B cell (primary cell): ENCODE data around the gene MESP1. TPM values are rescaled to one million over a fixed set of nuclear protein-coding genes. Genes with fewer than 3 reads are reported as not detected.

Experiments used
- ATAC-seq: fragments of 200-7000 bp; cut with Tn5 transposase; one replicate; pipeline ENCODE4 v1.10.0; 2021; ENCODE audit warnings: low read depth, mild to moderate bottlenecking, moderate number of reproducible peaks, moderate library complexity
- CTCF ChIA-PET: fragments of 350-600 bp; sonication (Branson Sonifier 250); formaldehyde crosslinking; loops from one replicate; lab custom pipeline; 2021; ENCODE audit warnings: antibody characterized with exemption, inconsistent platforms; lab: Charles Lee
- POLR2A ChIA-PET: fragments of 350-600 bp; sonication (Branson Sonifier 250); formaldehyde crosslinking; loops from one replicate; lab custom pipeline; 2021; ENCODE audit warnings: antibody characterized with exemption; lab: Charles Lee
- DNase-seq: peaks from one replicate; pipeline ENCODE4 v3.0.0; 2013
- H2AFZ ChIP-seq: 2 replicates; pipeline ENCODE4 v1.6.1; 2012; ENCODE audit warnings: mild to moderate bottlenecking, low read depth, low read length; ENCODE audit not compliant: insufficient read depth, poor library complexity, severe bottlenecking
- H3K27ac ChIP-seq, 2 donors: 1 replicate in 1 of 2; 2 replicates in 1 of 2; pipeline ENCODE4 v1.5.1; 2012 to 2013; ENCODE audit warnings: low read length in 2 of 2, mild to moderate bottlenecking in 2 of 2, moderate library complexity in 1 of 2
- H3K27me3 ChIP-seq, 4 experiments: fragments of 200-600 bp in 1 of 4; sonication (generic) in 1 of 4; replicated peaks in 1 of 4; 1 replicate in 2 of 4; 2 replicates in 2 of 4; pipeline versions ENCODE4 v1.6.1 to v1.7.0; 2013 to 2016; ENCODE audit warnings: low read length in 3 of 4, mild to moderate bottlenecking in 2 of 4, mixed read lengths in 1 of 4, moderate library complexity in 1 of 4; ENCODE audit not compliant: insufficient read depth in 4 of 4, control insufficient read depth in 3 of 4; ENCODE audit errors: control extremely low read depth in 1 of 4
- H3K36me3 ChIP-seq, 2 experiments: replicated peaks in 1 of 2; 1 replicate in 1 of 2; 2 replicates in 1 of 2; pipeline versions ENCODE4 v1.6.1 to v1.7.1; 2013; ENCODE audit warnings: low read length in 1 of 2; ENCODE audit not compliant: insufficient read depth in 2 of 2, control insufficient read depth in 1 of 2; ENCODE audit errors: control extremely low read depth in 1 of 2, extremely low read depth in 1 of 2
- H3K4me1 ChIP-seq, 2 donors: fragments of 200-600 bp in 1 of 2; sonication (generic) in 1 of 2; 1 replicate in 1 of 2; 2 replicates in 1 of 2; pipeline versions ENCODE4 v1.5.1 to v1.6.1; 2013 to 2017; ENCODE audit warnings: low read length in 2 of 2; ENCODE audit not compliant: control insufficient read depth in 2 of 2, insufficient read depth in 2 of 2
- H3K4me2 ChIP-seq: replicated peaks from 2 replicates; pipeline ENCODE3; 2012; ENCODE audit warnings: mild to moderate bottlenecking, low read depth, low read length; ENCODE audit not compliant: poor library complexity, severe bottlenecking
- H3K4me3 ChIP-seq, 5 experiments: fragments of 200-600 bp in 1 of 5; sonication (generic) in 1 of 5; 1 replicate in 3 of 5; 2 replicates in 2 of 5; pipeline versions ENCODE4 v1.5.1 to v1.7.0; 2011 to 2016; ENCODE audit warnings: low read length in 4 of 5, mild to moderate bottlenecking in 4 of 5, low read depth in 2 of 5, control low read depth in 1 of 5, moderate library complexity in 1 of 5; ENCODE audit not compliant: insufficient read depth in 1 of 5; ENCODE audit errors: control extremely low read depth in 1 of 5, extremely low read depth in 1 of 5
- H3K79me2 ChIP-seq: fragments of 200-600 bp; sonication (generic); one replicate; pipeline ENCODE4 v1.6.0; 2016; ENCODE audit warnings: low read length; ENCODE audit not compliant: control insufficient read depth, insufficient read depth
- H3K9ac ChIP-seq: fragments of 200-600 bp; sonication (generic); 2 replicates; pipeline ENCODE4 v1.6.1; 2017; ENCODE audit warnings: mild to moderate bottlenecking, low read length, moderate library complexity
- H3K9me3 ChIP-seq, 3 donors: one replicate each; pipeline versions ENCODE4 v1.6.1 to v1.7.1; 2013; ENCODE audit warnings: low read length in 2 of 3; ENCODE audit not compliant: control insufficient read depth in 2 of 3, insufficient read depth in 1 of 3; ENCODE audit errors: control extremely low read depth in 1 of 3
- H4K20me1 ChIP-seq: 2 replicates; pipeline ENCODE4 v1.6.0; 2012; ENCODE audit warnings: mild to moderate bottlenecking, low read length; ENCODE audit not compliant: insufficient read depth, control insufficient read depth, poor library complexity, severe bottlenecking
- H3K27ac Mint-ChIP-seq: one replicate; pipeline ENCODE4 v1.8.0; 2021; ENCODE audit warnings: mixed read lengths
- H3K27me3 Mint-ChIP-seq: one replicate; pipeline ENCODE4 v1.8.0; 2021; ENCODE audit warnings: mixed read lengths
- H3K4me1 Mint-ChIP-seq: one replicate; pipeline ENCODE4 v1.8.0; 2021; ENCODE audit warnings: mixed read lengths
- H3K4me3 Mint-ChIP-seq: one replicate; pipeline ENCODE4 v1.8.0; 2021; ENCODE audit warnings: mixed read lengths
- H3K9me3 Mint-ChIP-seq: one replicate; pipeline ENCODE4 v1.8.0; 2022; ENCODE audit warnings: mixed read lengths; ENCODE audit not compliant: insufficient read depth
- EZH2 ChIP-seq: IDR thresholded peaks from 2 replicates; pipeline ENCODE4 v1.6.1; 2012; ENCODE audit warnings: borderline replicate concordance, low read depth, mild to moderate bottlenecking, moderate library complexity, low read length; ENCODE audit not compliant: insufficient read depth, poor library complexity, severe bottlenecking
- WGBS: methylation state at CpG from one replicate; pipeline ENCODE4 v1.1.5; 2013; ENCODE audit warnings: missing lambda C conversion rate; ENCODE audit not compliant: insufficient coverage; 5-methylcytosine and 5-hydroxymethylcytosine counted together
- intact Hi-C: fragments of 100-400 bp; cut with micrococcal nuclease; formaldehyde crosslinking; loops from one replicate; pipeline ENCODE4 v1.10.0; 2022
- polyA plus RNA-seq: library from polyadenylated mRNA; depleted of rRNA; stranded (reverse); fragments of >200 nt; gene quantifications from 2 replicates; pipeline ENCODE4 v1.2.3, GENCODE V29; 2012
- total RNA-seq, 2 donors: library from RNA; stranded (reverse); fragments of 120-200 nt in 1 of 2; gene quantifications; 1 replicate in 1 of 2; 2 replicates in 1 of 2; pipeline versions ENCODE4 v1.2.3 to v1.2.4, GENCODE V29; 2013 to 2022
- TF ChIP-seq, protein P1 (sequence below): fragments of 200-600 bp; IDR thresholded peaks from one replicate; pipeline ENCODE4 v1.8.0; 2022; ENCODE audit warnings: antibody characterized with exemption, mild to moderate bottlenecking

The MESP1 gene
- total and polyA plus RNA-seq, 2 donors (not counting 1 experiment from before 2014, with no cell fraction given): 0.25 to 0.49 TPM

DNA sequence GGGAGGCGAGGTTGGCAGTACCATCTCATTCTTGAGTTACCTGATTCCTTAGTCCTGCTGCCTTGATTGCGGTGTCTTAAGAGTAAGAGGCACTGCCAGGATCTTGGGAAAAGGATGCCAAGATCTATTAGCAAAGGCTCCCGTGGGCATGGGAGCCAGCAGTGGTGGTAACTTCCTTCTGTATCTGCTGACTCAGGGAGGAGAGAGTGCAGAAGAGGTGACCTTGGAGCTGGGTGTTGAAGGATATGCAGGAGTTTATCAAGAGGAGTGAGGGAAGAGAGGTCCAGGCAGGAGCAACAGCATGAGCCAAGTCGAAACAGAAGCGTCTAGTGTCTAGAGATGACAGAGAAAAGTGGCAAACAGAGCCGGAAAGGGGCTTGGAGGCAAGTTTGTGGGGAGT, 29.6 kb upstream of the MESP1 start:
- Histone ChIP-seq H3K27me3 (peaks cover 0 to 29% (median 7%) of the 10 kb centered on the region in 4 experiments), H3K4me2 (peak overlapping the region; percentile 18)

DNA sequence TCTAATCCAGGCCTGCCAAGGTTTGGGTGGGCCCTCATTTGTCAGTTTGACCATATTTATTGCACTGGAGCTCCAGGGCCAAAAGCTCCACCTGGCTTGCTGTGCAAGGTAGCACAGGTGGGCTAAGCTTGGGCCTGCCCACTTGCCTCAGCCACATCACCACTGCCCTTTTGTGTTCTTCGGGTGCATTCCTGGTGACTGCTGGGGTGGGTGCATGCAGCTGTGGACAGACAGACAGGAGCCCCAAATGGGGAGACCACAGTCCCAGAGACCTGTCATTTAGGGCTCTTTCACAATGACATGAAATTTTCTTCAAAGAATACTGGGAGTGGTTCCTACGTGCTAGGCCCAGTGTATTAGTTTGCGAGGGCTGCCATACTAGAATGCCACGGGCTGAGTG, 27.8 kb upstream of the MESP1 start:
- no peak overlapping the region for H3K4me3 ChIP-seq
- no peaks in the 10 kb centered on the region for H3K9me3 ChIP-seq
- Mint-ChIP-seq H3K27ac (no peak overlapping the region), H3K4me3 (no peak overlapping the region), H3K4me1 (peaks cover 30% of the 10 kb centered on the region), H3K9me3 (no peaks in the 10 kb centered on the region), H3K27me3 (peaks cover 2% of the 10 kb centered on the region)
- H2AFZ ChIP-seq: no peak overlapping the region
- no peaks in the 10 kb centered on the region for H4K20me1 ChIP-seq
- ChIA-PET POLR2A (no interaction called here), CTCF (no interaction called here)
- no peak overlapping the region for H3K9ac ChIP-seq
- intact Hi-C loops: no loop called here
- H3K79me2 ChIP-seq: no peaks in the 10 kb centered on the region
- no peak overlapping the region for H3K27ac ChIP-seq
- DNase-seq (no peak), ATAC-seq (no peak)
- H3K27me3 ChIP-seq: peaks cover 0 to 34% (median 9%) of the 10 kb centered on the region in 4 experiments
- WGBS: 90% methylated on average over 3 of the region's 4 CpGs
- H3K4me2 ChIP-seq: no peak overlapping the region
- H3K4me1 ChIP-seq: peaks cover 22 to 47% of the 10 kb centered on the region in 2 donors
- H3K36me3 ChIP-seq: no peaks in the 10 kb centered on the region
- TF ChIP-seq, protein P1, sequence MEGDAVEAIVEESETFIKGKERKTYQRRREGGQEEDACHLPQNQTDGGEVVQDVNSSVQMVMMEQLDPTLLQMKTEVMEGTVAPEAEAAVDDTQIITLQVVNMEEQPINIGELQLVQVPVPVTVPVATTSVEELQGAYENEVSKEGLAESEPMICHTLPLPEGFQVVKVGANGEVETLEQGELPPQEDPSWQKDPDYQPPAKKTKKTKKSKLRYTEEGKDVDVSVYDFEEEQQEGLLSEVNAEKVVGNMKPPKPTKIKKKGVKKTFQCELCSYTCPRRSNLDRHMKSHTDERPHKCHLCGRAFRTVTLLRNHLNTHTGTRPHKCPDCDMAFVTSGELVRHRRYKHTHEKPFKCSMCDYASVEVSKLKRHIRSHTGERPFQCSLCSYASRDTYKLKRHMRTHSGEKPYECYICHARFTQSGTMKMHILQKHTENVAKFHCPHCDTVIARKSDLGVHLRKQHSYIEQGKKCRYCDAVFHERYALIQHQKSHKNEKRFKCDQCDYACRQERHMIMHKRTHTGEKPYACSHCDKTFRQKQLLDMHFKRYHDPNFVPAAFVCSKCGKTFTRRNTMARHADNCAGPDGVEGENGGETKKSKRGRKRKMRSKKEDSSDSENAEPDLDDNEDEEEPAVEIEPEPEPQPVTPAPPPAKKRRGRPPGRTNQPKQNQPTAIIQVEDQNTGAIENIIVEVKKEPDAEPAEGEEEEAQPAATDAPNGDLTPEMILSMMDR: no peak
- TF ChIP-seq EZH2: no peak

More for the DNA sequence above, 29.6 kb upstream of the MESP1 start:
- TF ChIP-seq EZH2: no peak
- TF ChIP-seq, protein P1: no peak
- Histone ChIP-seq H3K27ac (no peak overlapping the region), H3K79me2 (no peaks in the 10 kb centered on the region), H3K9me3 (no peaks in the 10 kb centered on the region), H3K36me3 (no peaks in the 10 kb centered on the region), H2AFZ (no peak overlapping the region), H3K4me1 (peaks cover 22 to 52% of the 10 kb centered on the region in 2 donors), H4K20me1 (no peaks in the 10 kb centered on the region), H3K9ac (no peak overlapping the region), H3K4me3 (no peak overlapping the region)
- H3K27ac Mint-ChIP-seq: no peak overlapping the region
- peaks cover 2% of the 10 kb centered on the region for H3K27me3 Mint-ChIP-seq
- ChIA-PET CTCF (no interaction called here), POLR2A (no interaction called here)
- no peaks in the 10 kb centered on the region for H3K9me3 Mint-ChIP-seq
- DNase-seq (no peak), ATAC-seq (no peak)
- intact Hi-C loops: no loop called here
- 75% methylated on average over 6 of the region's 6 CpGs for WGBS
- peaks cover 36% of the 10 kb centered on the region for H3K4me1 Mint-ChIP-seq
- H3K4me3 Mint-ChIP-seq: peak overlapping the region; percentile 59
